Coronary artery (tissue), 2 donors: ENCODE results near the gene OR2K2.

Experiments used
- DNase-seq: peaks from one replicate; pipeline ENCODE4 v3.0.0-alpha.2; 2017; ENCODE audit warnings: low spot score
- H3K27ac ChIP-seq, 2 donors: fragments of 200-600 bp; sonication (generic); one replicate each; pipeline ENCODE4 v1.5.1; 2016 to 2019
- H3K4me3 ChIP-seq: fragments of 200-600 bp; sonication (generic); 2 replicates; pipeline ENCODE4 v1.5.1; 2016; ENCODE audit warnings: mild to moderate bottlenecking, moderate library complexity
- CTCF ChIP-seq: fragments of 200-600 bp; sonication (generic); IDR thresholded peaks from one replicate; pipeline ENCODE4 v1.5.1; 2019; ENCODE audit warnings: antibody characterized with exemption

Gene OR2K2

GRCh38 chr9:111330124-111330523 is at the start of gene OR2K2:
Gene OR2K2 (minus strand): TSS chr9:111330224. CDS start chr9:111328433, 1,791 bp downstream.
- Histone ChIP-seq H3K4me3 (no peak within 1 kb of the TSS), H3K27ac (no peak within 1 kb of the TSS)
- DNase-seq: no peak
- no peak for TF ChIP-seq CTCF

GRCh38 chr9:111375817-111376564 is 46.0 kb upstream of the OR2K2 start:
- no peak for TF ChIP-seq CTCF
- Histone ChIP-seq H3K4me3 (no peak overlapping the region), H3K27ac (no peak overlapping the region)
- DNase-seq: no peak

GRCh38 chr9:111375062-111375461 is 45.0 kb upstream of the OR2K2 start:
- Histone ChIP-seq H3K4me3 (no peak overlapping the region), H3K27ac (no peak overlapping the region)
- no peak for DNase-seq
- no peak for TF ChIP-seq CTCF

- DNase-seq: no peak
- H3K27ac ChIP-seq: no peak overlapping the region
- no peak for TF ChIP-seq CTCF
- H3K4me3 ChIP-seq: no peak overlapping the region
These were observed 42.3 kb upstream of the OR2K2 start for GRCh38 chr9:111372297-111372696.

GRCh38 chr9:111366978-111367377 is 37.0 kb upstream of the OR2K2 start:
- Histone ChIP-seq H3K27ac (no peak overlapping the region), H3K4me3 (no peak overlapping the region)
- no peak for TF ChIP-seq CTCF
- DNase-seq: no peak

- Histone ChIP-seq H3K27ac (no peak overlapping the region), H3K4me3 (no peak overlapping the region)
- TF ChIP-seq CTCF: no peak
- DNase-seq: no peak
These were observed 32.5 kb upstream of the OR2K2 start for GRCh38 chr9:111362526-111362925.

- no peak for DNase-seq
- TF ChIP-seq CTCF: no peak
- H3K27ac ChIP-seq: no peak overlapping the region
- no peak overlapping the region for H3K4me3 ChIP-seq
These were observed 30.9 kb upstream of the OR2K2 start for GRCh38 chr9:111360881-111361280.
